H9 (cell line): Measurements from ENCODE around the gene SERF2. TPM values are rescaled to one million over a fixed set of nuclear protein-coding genes. Genes with fewer than 3 reads are reported as not detected.
"Not testable (repeated sequence)": the region's sequence is repeated elsewhere in the genome, so short reads cannot be mapped to it uniquely, and the experiment has no call there.

Source experiments
- DNase-seq: peaks from one replicate; pipeline ENCODE4 v3.0.0-alpha.2; 2017
- H2AFZ ChIP-seq: one replicate; pipeline ENCODE4 v1.6.1; 2013; ENCODE audit warnings: mild to moderate bottlenecking, low read length, control low read depth, moderate library complexity
- H2AK5ac ChIP-seq: 2 replicates; pipeline ENCODE4 v1.6.1; 2013; ENCODE audit warnings: low read length, control low read depth, mixed read lengths; ENCODE audit not compliant: insufficient read length
- H2BK120ac ChIP-seq: one replicate; pipeline ENCODE4 v1.6.1; 2013; ENCODE audit warnings: low read depth, mild to moderate bottlenecking, low read length, control low read depth, inconsistent platforms; ENCODE audit not compliant: poor library complexity, severe bottlenecking
- H2BK12ac ChIP-seq: 2 replicates; pipeline ENCODE4 v1.6.1; 2013; ENCODE audit warnings: low read length, control low read depth, mixed read lengths, low read depth; ENCODE audit not compliant: insufficient read length
- H2BK15ac ChIP-seq: 2 replicates; pipeline ENCODE4 v1.6.1; 2013; ENCODE audit warnings: low read depth, low read length, control low read depth
- H2BK20ac ChIP-seq: one replicate; pipeline ENCODE4 v1.6.1; 2013; ENCODE audit warnings: low read depth, mild to moderate bottlenecking, low read length, control low read depth, inconsistent platforms; ENCODE audit not compliant: poor library complexity, severe bottlenecking
- H2BK5ac ChIP-seq: 2 replicates; pipeline ENCODE4 v1.6.1; 2013; ENCODE audit warnings: low read length, control low read depth, mixed read lengths; ENCODE audit not compliant: insufficient read length
- H3K14ac ChIP-seq: 2 replicates; pipeline ENCODE4 v1.6.1; 2013; ENCODE audit warnings: low read length, control low read depth; ENCODE audit not compliant: insufficient read depth
- H3K18ac ChIP-seq: 2 replicates; pipeline ENCODE4 v1.6.1; 2013; ENCODE audit warnings: low read depth, mild to moderate bottlenecking, mixed read lengths, low read length, control low read depth; ENCODE audit not compliant: insufficient read length
- H3K23ac ChIP-seq: 2 replicates; pipeline ENCODE4 v1.6.1; 2013; ENCODE audit warnings: low read length, control low read depth, mixed read lengths, low read depth; ENCODE audit not compliant: insufficient read length
- H3K23me2 ChIP-seq: 2 replicates; pipeline ENCODE4 v1.6.1; 2013; ENCODE audit warnings: low read depth, mild to moderate bottlenecking, mixed read lengths, low read length, control low read depth; ENCODE audit not compliant: insufficient read length, poor library complexity, severe bottlenecking
- H3K27ac ChIP-seq: 2 replicates; pipeline ENCODE4 v1.5.1; 2013; ENCODE audit warnings: low read length, control low read depth, mixed read lengths, low read depth; ENCODE audit not compliant: insufficient read length
- H3K27me3 ChIP-seq: 2 replicates; pipeline ENCODE4 v1.6.1; 2013; ENCODE audit warnings: low read length, control low read depth, inconsistent platforms; ENCODE audit not compliant: insufficient read depth
- H3K4ac ChIP-seq: 2 replicates; pipeline ENCODE4 v1.6.1; 2013; ENCODE audit warnings: low read depth, mild to moderate bottlenecking, control low read depth, inconsistent platforms, low read length, moderate library complexity
- H3K4me1 ChIP-seq: 2 replicates; pipeline ENCODE4 v1.6.1; 2013; ENCODE audit warnings: low read length, control low read depth, inconsistent platforms; ENCODE audit not compliant: insufficient read depth
- H3K4me2 ChIP-seq: 2 replicates; pipeline ENCODE4 v1.6.1; 2013; ENCODE audit warnings: low read length, control low read depth, mixed read lengths; ENCODE audit not compliant: insufficient read length, insufficient read depth
- H3K56ac ChIP-seq: 2 replicates; pipeline ENCODE4 v1.6.1; 2013; ENCODE audit warnings: low read depth, mild to moderate bottlenecking, mixed read lengths, low read length, control low read depth; ENCODE audit not compliant: insufficient read length
- H3K79me1 ChIP-seq: 2 replicates; pipeline ENCODE4 v1.6.1; 2013; ENCODE audit warnings: low read depth, mild to moderate bottlenecking, moderate library complexity, low read length, control low read depth, inconsistent platforms; ENCODE audit not compliant: insufficient read depth, poor library complexity, severe bottlenecking
- H3K79me2 ChIP-seq: 2 replicates; pipeline ENCODE4 v1.6.1; 2013; ENCODE audit warnings: low read length, control low read depth, inconsistent platforms; ENCODE audit not compliant: insufficient read depth
- H3K9ac ChIP-seq: 2 replicates; pipeline ENCODE4 v1.6.1; 2013; ENCODE audit warnings: low read length, control low read depth, mixed read lengths; ENCODE audit not compliant: insufficient read length; ENCODE audit errors: extremely low read depth
- H3K9me3 ChIP-seq: one replicate; pipeline ENCODE4 v1.6.1; 2013; ENCODE audit warnings: low read depth, low read length, inconsistent platforms; ENCODE audit not compliant: control insufficient read depth
- H3T11ph ChIP-seq: one replicate; pipeline ENCODE4 v1.6.1; 2013; ENCODE audit warnings: mild to moderate bottlenecking, low read length, control low read depth, inconsistent platforms
- H4K20me1 ChIP-seq: one replicate; pipeline ENCODE4 v1.6.1; 2013; ENCODE audit not compliant: control insufficient read depth, insufficient read length, insufficient read depth
- H4K5ac ChIP-seq: 2 replicates; pipeline ENCODE4 v1.6.1; 2013; ENCODE audit warnings: low read depth, mild to moderate bottlenecking, mixed read lengths, low read length, control low read depth; ENCODE audit not compliant: insufficient read length
- H4K8ac ChIP-seq: replicated peaks from 2 replicates; pipeline ENCODE4 v1.6.1; 2013; ENCODE audit warnings: low read length, control low read depth, mixed read lengths, low read depth; ENCODE audit not compliant: insufficient read length
- H4K91ac ChIP-seq: 2 replicates; pipeline ENCODE4 v1.6.1; 2013; ENCODE audit warnings: low read depth, mild to moderate bottlenecking, moderate library complexity, mixed read lengths, low read length, control low read depth; ENCODE audit not compliant: insufficient read length
- H3K27ac Mint-ChIP-seq, 3 experiments: 2 replicates in 2 of 3; 3 replicates in 1 of 3; pipeline ENCODE4 v1.8.0; 2020 to 2021; ENCODE audit warnings: mixed read lengths in 3 of 3, mild to moderate bottlenecking in 1 of 3, moderate library complexity in 1 of 3
- H3K27me3 Mint-ChIP-seq: 2 replicates; pipeline ENCODE4 v1.8.0; 2021; ENCODE audit warnings: low read depth, mild to moderate bottlenecking, moderate library complexity, mixed read lengths
- H3K36me3 Mint-ChIP-seq, 3 experiments: 2 replicates in 2 of 3; 3 replicates in 1 of 3; pipeline ENCODE4 v1.8.0; 2020 to 2021; ENCODE audit warnings: low read depth in 3 of 3, mixed read lengths in 3 of 3; ENCODE audit not compliant: insufficient read depth in 1 of 3
- H3K4me1 Mint-ChIP-seq, 2 experiments: 2 replicates each; pipeline ENCODE4 v1.8.0; 2020; ENCODE audit warnings: mixed read lengths in 2 of 2
- H3K4me3 Mint-ChIP-seq, 2 experiments: 2 replicates in 1 of 2; 3 replicates in 1 of 2; pipeline ENCODE4 v1.8.0; 2020 to 2021; ENCODE audit warnings: mild to moderate bottlenecking in 2 of 2, mixed read lengths in 2 of 2, moderate library complexity in 1 of 2
- H3K9me3 Mint-ChIP-seq, 2 experiments: 2 replicates in 1 of 2; 3 replicates in 1 of 2; pipeline ENCODE4 v1.8.0; 2020; ENCODE audit warnings: mild to moderate bottlenecking in 2 of 2, mixed read lengths in 2 of 2, moderate library complexity in 1 of 2
- WGBS: extraction: QIAGEN DNeasy Blood & Tissue Kit; methylation state at CpG from one replicate; pipeline ENCODE4 v1.1.7; 2013; ENCODE audit warnings: missing lambda C conversion rate, low lambda C conversion rate, mixed read lengths; ENCODE audit not compliant: insufficient read length; ENCODE audit errors: extremely low coverage; 5-methylcytosine and 5-hydroxymethylcytosine counted together
- total RNA-seq: library from RNA; stranded (reverse); gene quantifications from 2 replicates; pipeline ENCODE4 v1.2.1, GENCODE V29; 2021
- TF ChIP-seq, protein P1 (sequence below): fragments of 200-600 bp; sonication (generic); conservative IDR thresholded peaks from 3 replicates; pipeline ENCODE4 v1.8.0; 2021; ENCODE audit warnings: antibody characterized with exemption, mild to moderate bottlenecking

SERF2 gene
- total RNA-seq, 1 experiment from 2014 or later, result 819 TPM

- Histone ChIP-seq H2BK120ac (no peak within 1 kb of the TSS), H3K56ac (no peak within 1 kb of the TSS), H3K9me3 (no peaks in the 10 kb centered on the region), H2BK5ac (no peak within 1 kb of the TSS), H4K8ac (no peak within 1 kb of the TSS), H3K18ac (peak within 1 kb of the TSS; percentile 69), H3K14ac (peak within 1 kb of the TSS; percentile 80; the same call in 1 of the 2 replicates), H3K4me2 (peak within 1 kb of the TSS; percentile 62), H2BK20ac (no peak within 1 kb of the TSS), H3K4ac (no peak within 1 kb of the TSS), H4K91ac (no peak within 1 kb of the TSS), H4K20me1 (no peaks in the 10 kb centered on the region), H4K5ac (no peak within 1 kb of the TSS), H2AK5ac (no peak within 1 kb of the TSS), H3K79me2 (peaks cover 4% of the 10 kb centered on the region; the same call in 1 of the 2 replicates), H3T11ph (no peak within 1 kb of the TSS), H3K23me2 (peaks cover 8% of the 10 kb centered on the region), H3K4me1 (no peaks in the 10 kb centered on the region; the same call in 1 of the 2 replicates), H3K27me3 (no peaks in the 10 kb centered on the region), H2BK12ac (no peak within 1 kb of the TSS), H2BK15ac (no peak within 1 kb of the TSS), H3K27ac (peak within 1 kb of the TSS; percentile 47), H3K9ac (peak within 1 kb of the TSS; percentile 76), H3K23ac (no peak within 1 kb of the TSS), H3K79me1 (peaks cover 9% of the 10 kb centered on the region), H2AFZ (peak within 1 kb of the TSS; percentile 65)
- peak; percentile 93 for DNase-seq
- no CpG with 5 or more reads among the region's 46 CpGs for WGBS
- TF ChIP-seq, protein P1, sequence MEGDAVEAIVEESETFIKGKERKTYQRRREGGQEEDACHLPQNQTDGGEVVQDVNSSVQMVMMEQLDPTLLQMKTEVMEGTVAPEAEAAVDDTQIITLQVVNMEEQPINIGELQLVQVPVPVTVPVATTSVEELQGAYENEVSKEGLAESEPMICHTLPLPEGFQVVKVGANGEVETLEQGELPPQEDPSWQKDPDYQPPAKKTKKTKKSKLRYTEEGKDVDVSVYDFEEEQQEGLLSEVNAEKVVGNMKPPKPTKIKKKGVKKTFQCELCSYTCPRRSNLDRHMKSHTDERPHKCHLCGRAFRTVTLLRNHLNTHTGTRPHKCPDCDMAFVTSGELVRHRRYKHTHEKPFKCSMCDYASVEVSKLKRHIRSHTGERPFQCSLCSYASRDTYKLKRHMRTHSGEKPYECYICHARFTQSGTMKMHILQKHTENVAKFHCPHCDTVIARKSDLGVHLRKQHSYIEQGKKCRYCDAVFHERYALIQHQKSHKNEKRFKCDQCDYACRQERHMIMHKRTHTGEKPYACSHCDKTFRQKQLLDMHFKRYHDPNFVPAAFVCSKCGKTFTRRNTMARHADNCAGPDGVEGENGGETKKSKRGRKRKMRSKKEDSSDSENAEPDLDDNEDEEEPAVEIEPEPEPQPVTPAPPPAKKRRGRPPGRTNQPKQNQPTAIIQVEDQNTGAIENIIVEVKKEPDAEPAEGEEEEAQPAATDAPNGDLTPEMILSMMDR, result no peak
- H3K4me1 Mint-ChIP-seq, result peaks cover 10 to 19% of the 10 kb centered on the region in 2 experiments
- peaks cover 11 to 21% of the 10 kb centered on the region in 2 experiments for H3K9me3 Mint-ChIP-seq
- H3K27me3 Mint-ChIP-seq, result peaks cover 12% of the 10 kb centered on the region
- peaks cover 17 to 34% (median 30%) of the 10 kb centered on the region in 3 experiments for H3K36me3 Mint-ChIP-seq
- H3K27ac Mint-ChIP-seq, result peak within 1 kb of the TSS; percentile 82 to 100 (median 97)
- H3K4me3 Mint-ChIP-seq, result peak within 1 kb of the TSS; percentile 95 to 97
These were observed 32.5 kb downstream of the SERF2 start, which contains the start of gene MFAP1 for GRCh38 chr15:43824302-43825246. Gene MFAP1, minus strand, starts transcription at chr15:43824690. Its CDS starts 121 bp downstream, at chr15:43824569.

DNA sequence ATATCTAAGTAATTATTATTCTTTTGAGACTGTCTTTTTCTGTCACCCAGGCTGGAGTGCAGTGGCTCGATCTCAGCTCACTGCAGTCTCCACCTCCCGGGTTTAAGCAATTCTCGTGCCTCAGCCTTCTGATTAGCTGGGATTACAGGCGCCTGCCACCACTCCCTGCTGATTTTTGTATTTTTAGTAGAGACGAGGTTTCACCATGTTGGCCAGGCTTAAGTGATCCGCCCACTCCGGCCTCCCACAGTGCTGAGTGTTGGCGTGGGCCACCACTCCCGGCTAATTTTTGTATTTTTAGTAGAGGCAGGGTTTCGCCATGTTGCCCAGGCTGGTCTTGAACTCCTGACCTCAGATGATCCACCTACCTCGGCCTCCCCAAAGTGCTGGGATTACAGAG is 33.2 kb downstream of the SERF2 start:
- not testable (repeated sequence) for H3K4me3 Mint-ChIP-seq, H2AK5ac ChIP-seq, H3K79me2 ChIP-seq, H3K18ac ChIP-seq, H2BK120ac ChIP-seq, H4K91ac ChIP-seq, DNase-seq, H3K27ac Mint-ChIP-seq, H2BK12ac ChIP-seq, H3K23ac ChIP-seq, H2BK20ac ChIP-seq, H2BK15ac ChIP-seq, H3T11ph ChIP-seq, H3K9me3 ChIP-seq, H3K4ac ChIP-seq, H3K23me2 ChIP-seq, H4K5ac ChIP-seq, H3K79me1 ChIP-seq, H2AFZ ChIP-seq, H3K27ac ChIP-seq, H4K20me1 ChIP-seq, H2BK5ac ChIP-seq, H3K4me1 ChIP-seq, H4K8ac ChIP-seq, H3K27me3 ChIP-seq, H3K9ac ChIP-seq, H3K56ac ChIP-seq, H3K4me2 ChIP-seq, H3K14ac ChIP-seq
- H3K36me3 Mint-ChIP-seq, result peaks cover 16 to 35% (median 31%) of the 10 kb centered on the region in 3 experiments
- H3K4me1 Mint-ChIP-seq, result peaks cover 10 to 19% of the 10 kb centered on the region in 2 experiments
- peaks cover 11 to 21% of the 10 kb centered on the region in 2 experiments for H3K9me3 Mint-ChIP-seq
- WGBS, result no CpG with 5 or more reads among the region's 11 CpGs
- H3K27me3 Mint-ChIP-seq, result peaks cover 12% of the 10 kb centered on the region
